ENCODE measurements around the gene FRMD8. TPM values are rescaled to one million over a fixed set of nuclear protein-coding genes. Genes with fewer than 3 reads are reported as not detected.

FRMD8 gene
- total RNA-seq, 1 donor from 2014 or later, result 8.4 TPM

GRCh38 chr11:65390996-65391395 is 4.6 kb downstream of the FRMD8 start:
- H3K4me3 ChIP-seq, result peak overlapping the region; percentile 43
- H3K27me3 ChIP-seq (ENCODE audit: low read depth), result no peaks in the 10 kb centered on the region
- intact Hi-C loops (cut with micrococcal nuclease), result no loop called here
- H3K4me1 ChIP-seq, result peaks cover 73% of the 10 kb centered on the region
- TF ChIP-seq CTCF (IDR thresholded peaks at IDR 0.05; ENCODE audit: borderline replicate concordance), result peak; percentile 15
- no peaks in the 10 kb centered on the region for H3K9me3 ChIP-seq (replicated peaks)
- H3K36me3 ChIP-seq, result peaks cover 31% of the 10 kb centered on the region
- peak overlapping the region; percentile 87 for H3K27ac ChIP-seq (replicated peaks)
- DNase-seq, result peak; percentile 57

- Histone ChIP-seq H3K27me3 (ENCODE audit: low read depth) (no peaks in the 10 kb centered on the region), H3K4me3 (no peak overlapping the region), H3K27ac (replicated peaks) (peak overlapping the region; percentile 87), H3K4me1 (peaks cover 63% of the 10 kb centered on the region), H3K36me3 (peaks cover 36% of the 10 kb centered on the region), H3K9me3 (replicated peaks) (no peaks in the 10 kb centered on the region)
- DNase-seq, result no peak
- intact Hi-C loops (cut with micrococcal nuclease), result no loop called here
- no peak for TF ChIP-seq CTCF (IDR thresholded peaks at IDR 0.05; ENCODE audit: borderline replicate concordance)
Measured at GRCh38 chr11:65392186-65392829, 5.9 kb downstream of the FRMD8 start.

- Histone ChIP-seq H3K27me3 (ENCODE audit: low read depth) (no peaks in the 10 kb centered on the region), H3K4me3 (no peak overlapping the region), H3K9me3 (replicated peaks) (no peaks in the 10 kb centered on the region), H3K27ac (replicated peaks) (peak overlapping the region; percentile 36), H3K36me3 (peaks cover 42% of the 10 kb centered on the region), H3K4me1 (peaks cover 57% of the 10 kb centered on the region)
- intact Hi-C loops (cut with micrococcal nuclease), result no loop called here
- no peak for TF ChIP-seq CTCF (IDR thresholded peaks at IDR 0.05; ENCODE audit: borderline replicate concordance)
- DNase-seq, result no peak
Measured at GRCh38 chr11:65392899-65393298, 6.5 kb downstream of the FRMD8 start.

GRCh38 chr11:65393513-65394079 is 7.2 kb downstream of the FRMD8 start:
- TF ChIP-seq CTCF (IDR thresholded peaks at IDR 0.05; ENCODE audit: borderline replicate concordance), result no peak
- Histone ChIP-seq H3K4me3 (no peak overlapping the region), H3K4me1 (peaks cover 50% of the 10 kb centered on the region), H3K9me3 (replicated peaks) (no peaks in the 10 kb centered on the region), H3K36me3 (peaks cover 49% of the 10 kb centered on the region), H3K27me3 (ENCODE audit: low read depth) (no peaks in the 10 kb centered on the region), H3K27ac (replicated peaks) (no peak overlapping the region)
- intact Hi-C loops (cut with micrococcal nuclease), result no loop called here
- no peak for DNase-seq

GRCh38 chr11:65394125-65394536 is 7.7 kb downstream of the FRMD8 start:
- no peak for TF ChIP-seq CTCF (IDR thresholded peaks at IDR 0.05; ENCODE audit: borderline replicate concordance)
- Histone ChIP-seq H3K27me3 (ENCODE audit: low read depth) (no peaks in the 10 kb centered on the region), H3K36me3 (peaks cover 54% of the 10 kb centered on the region), H3K27ac (replicated peaks) (no peak overlapping the region), H3K4me1 (peaks cover 45% of the 10 kb centered on the region), H3K9me3 (replicated peaks) (no peaks in the 10 kb centered on the region), H3K4me3 (no peak overlapping the region)
- DNase-seq, result no peak
- intact Hi-C loops (cut with micrococcal nuclease), result no loop called here
